Panc1 (cell line): Measurements from ENCODE around the gene KIF2B. TPM values are rescaled to one million over a fixed set of nuclear protein-coding genes. Genes with fewer than 3 reads are reported as not detected.

Experiments
- ATAC-seq: fragments of 200-7000 bp; cut with Tn5 transposase; 2 replicates; pipeline ENCODE4 v1.9.1; 2020; ENCODE audit warnings: mild to moderate bottlenecking, moderate library complexity
- BruUV-seq: library from RNA; stranded (reverse); fragments of 400-500 nt; replicated peaks from 2 replicates; lab custom pipeline; 2021; lab: Mats Ljungman, UMichigan
- CTCF ChIA-PET: fragments of 300-600 bp; sonication (Branson Sonifier 250); formaldehyde crosslinking; loops from one replicate; lab custom pipeline; 2022; ENCODE audit warnings: antibody characterized with exemption; lab: Charles Lee
- POLR2A ChIA-PET: fragments of 300-600 bp; sonication (Branson Sonifier 250); formaldehyde crosslinking; loops from one replicate; lab custom pipeline; 2022; ENCODE audit warnings: antibody characterized with exemption; lab: Charles Lee
- DNase-seq: peaks from one replicate; pipeline ENCODE4 v3.0.0-alpha.2; 2010; ENCODE audit warnings: low read depth, low spot score
- H3K27ac ChIP-seq: 2 replicates; pipeline ENCODE4 v1.5.1; 2011; ENCODE audit warnings: mild to moderate bottlenecking, low read length, inconsistent platforms
- H3K27me3 ChIP-seq: fragments of 200-500 bp; sonication (Bioruptor generic); 2 replicates; pipeline ENCODE4 v1.6.0; 2014; ENCODE audit warnings: low read length, inconsistent platforms; ENCODE audit not compliant: control insufficient read depth, insufficient read depth
- H3K36me3 ChIP-seq: fragments of 200-500 bp; sonication (Bioruptor generic); 2 replicates; pipeline ENCODE4 v1.5.1; 2014; ENCODE audit warnings: inconsistent platforms, mild to moderate bottlenecking, low read length, moderate library complexity; ENCODE audit not compliant: control insufficient read depth, insufficient read depth
- H3K4me1 ChIP-seq: 2 replicates; pipeline ENCODE4 v1.5.1; 2011; ENCODE audit warnings: inconsistent platforms, mild to moderate bottlenecking, low read length, moderate library complexity; ENCODE audit not compliant: control insufficient read depth, insufficient read depth
- H3K4me3 ChIP-seq, 2 experiments: 2 replicates each; pipeline ENCODE4 v1.5.1; 2011 to 2012; ENCODE audit warnings: low read depth in 2 of 2, low read length in 2 of 2, mild to moderate bottlenecking in 2 of 2, inconsistent platforms in 1 of 2, moderate library complexity in 1 of 2
- H3K9me3 ChIP-seq: fragments of 200-500 bp; sonication (Bioruptor generic); 2 replicates; pipeline ENCODE4 v1.5.1; 2014; ENCODE audit warnings: low read depth, mild to moderate bottlenecking, inconsistent platforms, low read length, moderate library complexity; ENCODE audit not compliant: control insufficient read depth, insufficient read depth
- POLR2AphosphoS5 ChIP-seq: IDR thresholded peaks from 2 replicates; pipeline ENCODE4 v1.6.1; 2012; ENCODE audit warnings: mild to moderate bottlenecking, low read depth, low read length, moderate library complexity
- REST ChIP-seq, 2 experiments: IDR thresholded peaks; 2 replicates each; pipeline ENCODE4 v1.6.1; 2011 to 2012; ENCODE audit warnings: low read depth in 2 of 2, control low read depth in 1 of 2, low read length in 1 of 2, mild to moderate bottlenecking in 1 of 2, moderate library complexity in 1 of 2; ENCODE audit not compliant: insufficient read depth in 1 of 2
- SIN3A ChIP-seq: IDR thresholded peaks from 2 replicates; pipeline ENCODE4 v1.6.1; 2012; ENCODE audit warnings: low read depth, mild to moderate bottlenecking, low read length, moderate library complexity, borderline replicate concordance; ENCODE audit not compliant: insufficient read depth
- TCF7L2 ChIP-seq: IDR thresholded peaks from 2 replicates; pipeline ENCODE4 v1.6.1; 2011; ENCODE audit warnings: mild to moderate bottlenecking, low read depth, low read length, inconsistent platforms
- in situ Hi-C: cut with HindIII; loops from 2 replicates; pipeline ENCODE4 v1.10.0; 2016; ENCODE audit warnings: low sequenced_read_pairs, low pct_unique_long_range_greater_than_20kb
- intact Hi-C: fragments of 100-400 bp; cut with micrococcal nuclease; formaldehyde crosslinking; loops from one replicate; pipeline ENCODE4 v1.10.0; 2022; ENCODE audit not compliant: unreplicated experiment
- total RNA-seq: library from RNA; stranded (reverse); gene quantifications from one replicate; pipeline ENCODE4 v1.2.1, GENCODE V29; 2021; ENCODE audit not compliant: unreplicated experiment
- TF ChIP-seq, protein P1 (sequence below): fragments of 450-650 bp; IDR thresholded peaks from 2 replicates; pipeline ENCODE4 v1.5.1; 2017; ENCODE audit warnings: mild to moderate bottlenecking

Gene KIF2B
- total RNA-seq, 1 experiment from 2014 or later: not detected

DNA sequence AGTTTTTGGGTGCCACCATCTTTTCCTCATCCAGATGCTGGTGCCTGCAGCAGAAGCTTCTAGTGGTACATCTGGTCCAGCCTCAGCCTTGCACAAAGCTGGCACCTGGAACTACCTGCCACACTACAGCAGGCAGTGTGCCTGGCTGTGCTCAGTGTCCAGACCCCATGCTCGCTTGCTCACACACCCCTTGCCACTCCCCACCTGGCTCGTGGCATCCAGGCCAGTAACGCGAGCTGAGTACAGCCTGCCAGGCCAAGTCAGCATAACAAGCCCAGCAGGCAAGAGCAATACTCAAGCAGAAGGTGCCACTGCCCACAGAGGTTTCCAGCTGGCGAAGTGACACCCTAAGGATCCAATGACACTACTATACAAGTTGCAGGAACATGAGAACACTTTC, 29.7 kb upstream of the KIF2B start:
- no TSS peak for BruUV-seq
- Histone ChIP-seq H3K9me3 (no peaks in the 10 kb centered on the region), H3K4me3 (no peak overlapping the region), H3K4me1 (no peaks in the 10 kb centered on the region), H3K36me3 (no peaks in the 10 kb centered on the region), H3K27me3 (no peaks in the 10 kb centered on the region), H3K27ac (no peak overlapping the region)
- DNase-seq (no peak), ATAC-seq (no peak)
- intact Hi-C loops (no loop called here), in situ Hi-C loops (no loop called here)
- TF ChIP-seq, protein P1, sequence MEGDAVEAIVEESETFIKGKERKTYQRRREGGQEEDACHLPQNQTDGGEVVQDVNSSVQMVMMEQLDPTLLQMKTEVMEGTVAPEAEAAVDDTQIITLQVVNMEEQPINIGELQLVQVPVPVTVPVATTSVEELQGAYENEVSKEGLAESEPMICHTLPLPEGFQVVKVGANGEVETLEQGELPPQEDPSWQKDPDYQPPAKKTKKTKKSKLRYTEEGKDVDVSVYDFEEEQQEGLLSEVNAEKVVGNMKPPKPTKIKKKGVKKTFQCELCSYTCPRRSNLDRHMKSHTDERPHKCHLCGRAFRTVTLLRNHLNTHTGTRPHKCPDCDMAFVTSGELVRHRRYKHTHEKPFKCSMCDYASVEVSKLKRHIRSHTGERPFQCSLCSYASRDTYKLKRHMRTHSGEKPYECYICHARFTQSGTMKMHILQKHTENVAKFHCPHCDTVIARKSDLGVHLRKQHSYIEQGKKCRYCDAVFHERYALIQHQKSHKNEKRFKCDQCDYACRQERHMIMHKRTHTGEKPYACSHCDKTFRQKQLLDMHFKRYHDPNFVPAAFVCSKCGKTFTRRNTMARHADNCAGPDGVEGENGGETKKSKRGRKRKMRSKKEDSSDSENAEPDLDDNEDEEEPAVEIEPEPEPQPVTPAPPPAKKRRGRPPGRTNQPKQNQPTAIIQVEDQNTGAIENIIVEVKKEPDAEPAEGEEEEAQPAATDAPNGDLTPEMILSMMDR: no peak
- no peak for TF ChIP-seq SIN3A
- no peak for TF ChIP-seq TCF7L2
- TF ChIP-seq POLR2AphosphoS5: no peak
- no peak for TF ChIP-seq REST (IDR thresholded peaks at IDR 0.05; ENCODE audit: insufficient read depth in 1 of 2, low read depth in 2 of 2, low read length in 1 of 2)
- CTCF ChIA-PET: no interaction called here
- POLR2A ChIA-PET: no interaction called here

GRCh38 chr17:53794875-53795274, 27.9 kb upstream of the KIF2B start:
- Histone ChIP-seq H3K4me1 (no peaks in the 10 kb centered on the region), H3K27me3 (no peaks in the 10 kb centered on the region), H3K27ac (no peak overlapping the region), H3K36me3 (no peaks in the 10 kb centered on the region), H3K4me3 (no peak overlapping the region), H3K9me3 (no peaks in the 10 kb centered on the region)
- ChIA-PET POLR2A (no interaction called here), CTCF (no interaction called here)
- no TSS peak for BruUV-seq
- in situ Hi-C loops: no loop called here
- no peak for TF ChIP-seq POLR2AphosphoS5
- no peak for TF ChIP-seq TCF7L2
- TF ChIP-seq, protein P1: no peak
- no peak for TF ChIP-seq REST (IDR thresholded peaks at IDR 0.05; ENCODE audit: insufficient read depth in 1 of 2, low read depth in 2 of 2, low read length in 1 of 2)
- TF ChIP-seq SIN3A: no peak
- intact Hi-C loops: no loop called here
- DNase-seq (no peak), ATAC-seq (no peak)
